ENCODE measurements around the gene CCDC60.

- no peak for TF ChIP-seq EP300 (IDR thresholded peaks at IDR 0.05)
- TF ChIP-seq POLR2A (IDR thresholded peaks at IDR 0.05; ENCODE audit: low read depth) = no peak
- no peak for TF ChIP-seq CTCF (IDR thresholded peaks at IDR 0.05)
- TF ChIP-seq POLR2AphosphoS5 (IDR thresholded peaks at IDR 0.05) = no peak
These were observed 7.1 kb upstream of the CCDC60 start for GRCh38 chr12:119327471-119327870.

Data from esophagus muscularis mucosa (tissue), 4 donors.